ENCODE results near the gene JUND.
"Not testable (repeated sequence)": the region's sequence is repeated elsewhere in the genome, so short reads cannot be mapped to it uniquely, and the experiment has no call there.

The JUND gene

DNA sequence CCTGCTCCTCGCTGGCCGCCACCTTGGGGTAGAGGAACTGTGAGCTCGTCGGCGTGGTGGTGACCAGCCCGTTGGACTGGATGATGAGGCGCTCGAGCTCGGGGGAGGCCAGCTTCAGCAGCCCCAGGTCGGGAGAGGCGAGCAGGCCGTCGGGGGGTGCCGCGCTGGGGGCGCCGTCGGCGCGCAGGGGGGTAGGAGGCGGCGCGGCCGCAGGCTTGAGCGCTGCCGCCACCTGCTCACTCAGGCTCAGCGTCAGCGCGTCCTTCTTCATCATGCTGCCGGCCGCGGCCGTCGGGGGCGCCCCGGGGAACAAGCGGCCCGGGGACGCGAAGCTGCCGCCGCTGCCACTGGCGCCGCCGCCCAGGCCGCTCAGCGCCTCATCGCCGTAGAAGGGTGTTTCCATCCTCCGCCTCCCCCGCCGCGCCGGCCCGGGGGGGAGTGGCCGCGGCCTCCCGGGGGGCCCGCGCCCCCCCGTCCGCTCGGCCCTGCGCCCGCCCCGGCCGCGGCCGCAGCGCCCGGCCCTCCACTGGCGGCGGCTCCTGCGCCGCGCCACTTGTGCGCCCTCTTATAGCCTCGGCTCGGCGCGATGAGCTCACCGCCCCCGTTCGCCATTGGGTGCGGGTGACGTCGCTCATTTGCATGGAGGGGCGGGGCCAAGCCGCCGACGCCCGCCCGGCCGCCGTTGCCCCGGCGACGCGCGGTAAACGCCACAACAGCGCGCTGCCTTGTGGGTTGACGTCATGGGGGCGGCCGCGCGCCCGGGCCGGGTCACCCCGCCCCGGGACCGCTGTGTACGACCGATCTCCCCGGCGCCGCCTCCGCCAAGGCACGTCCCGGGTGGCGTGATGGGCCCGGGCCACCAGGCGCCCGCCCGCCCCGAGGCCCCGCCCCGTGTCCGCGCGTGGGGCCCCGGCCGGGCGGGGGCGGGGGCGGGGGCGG is at the start of gene JUND:
JUND (minus strand) TSS at position 541 of the 939 bp plus-strand sequence; CDS start at position 403, 138 bp downstream.
- DNase-seq, result peak; percentile 98

GRCh38 chr19:18330868-18331267 is 49.4 kb upstream of the JUND start:
- DNase-seq, result no peak

DNA sequence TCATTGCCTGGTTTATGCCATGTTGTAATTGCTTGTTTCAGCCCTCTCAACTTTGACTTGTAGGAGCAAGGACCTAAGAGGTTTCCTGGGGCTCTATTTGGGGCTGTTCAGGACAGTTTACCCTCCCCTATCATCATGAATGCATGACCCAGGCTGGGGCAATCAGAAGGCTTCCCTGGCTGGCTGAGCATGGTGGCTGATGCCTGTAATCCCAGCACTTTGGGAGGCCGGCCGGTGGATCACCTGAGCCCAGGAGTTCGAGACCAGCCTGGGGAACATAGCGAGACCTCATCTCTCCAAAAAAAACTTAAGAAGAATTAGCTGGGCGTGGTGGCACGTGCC is 47.6 kb upstream of the JUND start:
- DNase-seq, result no peak

- peak; percentile 97 for DNase-seq
These were observed 47.1 kb upstream of the JUND start for GRCh38 chr19:18328340-18329034.

DNA sequence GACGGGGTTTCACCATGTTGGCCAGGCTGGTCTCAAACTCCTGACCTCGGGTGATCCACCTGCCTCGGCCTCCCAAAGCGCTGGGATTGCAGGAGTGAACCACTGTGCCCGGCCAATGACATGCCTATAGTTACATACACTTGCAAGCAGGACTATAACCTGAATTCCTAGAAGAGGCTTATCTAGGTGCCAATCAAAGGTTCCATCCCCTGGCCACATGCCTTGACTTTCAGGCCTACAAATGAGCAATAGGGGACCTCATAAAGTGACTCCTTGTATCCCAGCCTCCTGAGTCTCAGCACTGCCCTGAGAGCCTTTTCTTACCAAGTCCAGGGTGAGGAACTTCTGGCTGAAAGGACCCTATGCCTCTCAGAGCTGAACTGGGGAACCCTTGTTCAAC is 45.4 kb upstream of the JUND start:
- DNase-seq, result no peak

- not testable (repeated sequence) for DNase-seq
These were observed 42.9 kb upstream of the JUND start for GRCh38 chr19:18324373-18324731.

DNA sequence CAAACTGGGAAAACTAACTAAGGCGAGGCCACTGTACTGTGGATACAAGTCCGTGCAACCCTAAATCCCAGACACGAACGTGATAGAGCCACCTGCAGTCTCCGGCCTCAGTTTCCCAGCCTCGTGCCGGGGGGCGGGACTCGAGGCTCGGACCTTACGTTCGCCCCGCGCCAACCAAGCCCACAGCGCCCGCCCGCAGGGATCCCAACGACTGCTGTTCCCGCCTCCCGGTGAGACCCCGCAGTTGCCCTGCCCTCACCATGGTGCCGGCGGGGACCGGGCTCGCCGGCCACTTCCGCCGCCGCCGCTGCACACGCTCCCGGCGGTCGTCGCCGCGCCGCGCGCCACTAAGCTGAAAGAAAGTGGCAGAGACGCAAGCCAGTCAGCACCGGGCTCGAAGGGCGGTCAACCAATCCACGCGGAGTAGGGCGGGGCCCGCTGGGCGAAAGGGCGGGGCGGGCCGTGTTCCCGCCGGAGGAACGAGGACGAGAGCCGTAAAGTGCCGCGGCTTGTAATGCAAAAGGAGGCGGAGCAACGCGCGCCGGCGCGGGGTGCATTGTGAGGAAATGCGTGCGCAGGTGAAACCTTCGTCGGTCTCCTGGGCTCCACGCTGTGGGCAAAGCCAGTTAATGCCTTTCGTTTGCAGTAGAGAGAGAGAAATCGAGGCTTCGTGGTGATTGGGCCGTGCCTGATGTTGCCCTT is 41.5 kb upstream of the JUND start, which contains the start of gene LSM4:
LSM4 (minus strand) TSS at position 318 of the 702 bp plus-strand sequence; CDS start at position 262, 56 bp downstream.
- DNase-seq, result peak; percentile 97

GRCh38 chr19:18322318-18322758 is 40.9 kb upstream of the JUND start:
- peak; percentile 68 for DNase-seq

DNA sequence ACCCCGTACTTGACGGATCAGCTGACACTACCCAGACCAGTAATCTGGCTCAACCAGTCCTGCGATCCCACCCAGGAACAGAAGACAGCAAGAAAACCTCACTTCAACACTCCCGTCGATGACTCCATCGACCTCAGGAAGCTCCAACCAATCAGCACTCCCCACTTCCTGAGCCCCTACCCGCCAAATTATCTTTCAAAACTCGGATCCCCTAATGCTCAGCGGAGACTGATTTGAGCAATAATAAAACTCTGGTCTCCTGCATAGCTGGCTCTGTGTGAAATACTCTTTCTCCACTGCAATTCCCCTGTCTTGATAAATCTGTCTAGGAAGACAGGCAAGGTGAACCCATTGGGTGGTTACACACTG is 40.3 kb upstream of the JUND start:
- DNase-seq, result no peak

DNA sequence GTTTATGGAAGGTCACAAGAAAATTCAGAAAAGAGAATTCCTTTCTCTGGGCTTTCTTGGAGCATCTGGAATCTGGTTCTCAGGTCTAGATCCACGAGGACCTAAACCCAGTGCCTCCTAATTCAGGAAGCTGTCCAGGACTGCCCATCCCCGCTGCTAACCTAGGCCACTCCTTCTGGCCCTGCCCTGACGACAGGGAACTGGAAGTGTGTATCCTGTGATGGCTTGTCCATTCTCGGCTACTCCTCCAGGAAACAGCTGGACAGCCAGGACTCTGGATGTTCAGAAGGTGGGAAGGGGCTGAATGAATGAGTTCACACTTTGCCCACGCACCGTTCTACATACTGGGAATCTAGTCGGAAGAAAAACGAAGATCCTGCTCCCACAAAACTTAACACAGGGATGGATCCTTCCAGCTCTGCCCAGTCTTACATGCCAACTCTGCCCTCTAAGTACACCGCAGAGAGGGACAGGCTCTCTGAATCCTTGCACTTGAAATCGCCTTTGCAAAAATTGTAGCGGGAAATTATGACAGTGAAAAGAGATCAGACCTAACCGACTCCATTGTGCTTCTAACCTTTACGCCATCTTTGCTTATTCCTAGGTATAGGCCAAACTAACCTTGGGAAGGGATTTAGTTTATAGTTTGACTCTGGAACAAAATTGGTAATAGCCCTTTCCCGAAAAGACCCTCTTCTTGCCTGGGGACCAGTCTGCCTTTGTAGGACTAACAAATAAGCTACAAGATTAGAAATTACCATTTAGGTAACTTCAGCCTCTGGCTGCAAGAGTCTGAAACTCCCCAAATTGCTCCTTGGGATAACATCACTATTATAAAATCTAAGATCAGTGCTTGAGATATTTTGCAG is 39.7 kb upstream of the JUND start:
- no peak for DNase-seq

GRCh38 chr19:18319591-18320135 is 38.2 kb upstream of the JUND start:
- no peak for DNase-seq

DNA sequence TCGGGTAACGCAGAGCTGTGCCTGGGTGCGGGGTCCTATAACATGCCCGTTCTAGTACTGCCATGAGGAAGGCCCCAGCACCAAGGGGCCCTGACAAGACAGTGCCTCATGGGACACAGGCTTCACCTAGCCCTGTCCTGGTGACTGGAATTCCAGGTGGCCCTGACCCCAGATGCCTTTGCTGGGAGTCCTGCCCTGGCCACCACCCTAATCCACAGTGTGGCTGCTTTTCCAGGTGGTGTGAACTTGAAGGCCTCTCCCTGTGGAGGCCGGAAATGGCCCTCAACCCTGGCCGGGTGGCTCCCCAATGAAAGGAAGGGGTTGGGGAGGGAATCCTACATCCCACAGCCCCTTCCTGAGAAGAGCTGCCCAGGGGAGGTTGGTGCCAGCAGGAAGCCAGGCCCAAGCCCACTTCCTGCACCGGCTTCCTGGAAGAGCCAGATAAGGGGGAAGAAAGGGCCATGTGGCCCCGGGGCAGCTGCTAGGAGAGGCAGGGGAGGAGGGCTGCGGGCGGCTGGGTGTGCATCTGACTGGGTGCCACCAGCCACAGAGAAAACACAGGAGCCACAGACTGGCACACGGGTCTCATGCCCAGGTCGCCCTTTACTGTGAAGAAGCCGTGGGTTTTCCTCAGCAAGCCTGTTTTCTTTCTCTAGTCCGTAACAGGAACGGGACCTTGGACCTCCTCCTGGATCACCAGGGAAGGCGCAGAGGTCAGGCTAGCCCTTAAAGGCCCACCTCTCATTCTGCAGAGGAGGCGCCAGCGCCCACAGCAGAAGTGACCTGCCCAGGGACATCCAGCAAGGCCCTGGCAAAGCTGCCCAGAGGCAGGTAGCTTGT is 36.8 kb upstream of the JUND start:
- no peak for DNase-seq

DNA sequence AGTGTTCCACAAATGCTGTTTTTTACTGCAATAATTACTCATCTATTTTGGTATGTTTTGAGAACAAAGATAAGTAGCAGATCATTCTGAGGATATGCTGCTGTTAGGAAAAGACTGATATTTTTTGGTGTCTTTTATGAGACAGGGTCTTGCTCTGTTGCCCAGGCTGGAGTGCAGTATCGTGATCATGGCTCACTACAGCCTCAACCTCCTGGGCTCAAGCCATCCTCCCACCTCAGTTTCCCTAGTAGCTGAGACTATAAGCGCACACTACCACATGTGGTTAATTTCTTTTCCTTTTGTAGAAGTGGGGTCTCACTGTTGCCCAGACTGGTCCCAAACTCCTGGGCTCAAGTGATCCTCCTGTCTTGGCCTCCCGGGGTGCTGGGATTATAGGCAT is 32.0 kb upstream of the JUND start:
- no peak for DNase-seq

DNA sequence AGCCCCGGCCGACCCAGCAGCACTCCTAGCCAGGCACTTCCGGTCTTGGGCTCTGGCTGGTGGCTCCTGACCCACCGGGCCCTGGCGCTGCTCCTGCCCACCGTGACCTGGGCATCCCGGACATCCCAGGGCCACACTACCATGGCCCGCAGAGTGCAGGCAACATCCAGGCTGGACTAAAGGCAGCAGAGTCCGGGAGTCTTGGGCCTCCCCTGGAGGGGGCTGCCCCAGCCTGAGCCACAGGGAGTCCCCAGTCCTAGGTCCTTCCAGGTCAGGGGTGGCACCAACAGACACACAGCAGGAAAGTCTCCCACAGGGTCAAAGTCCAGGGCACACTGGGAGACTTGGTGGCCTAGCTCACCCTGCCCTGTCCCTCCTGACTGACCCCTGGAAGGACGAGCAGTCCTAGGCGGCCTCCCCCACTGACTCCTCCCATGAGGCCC is 30.7 kb upstream of the JUND start:
- no peak for DNase-seq

- DNase-seq, result no peak
These were observed 30.2 kb upstream of the JUND start for GRCh38 chr19:18311502-18312091.

- DNase-seq, result no peak
These were observed 29.5 kb upstream of the JUND start for GRCh38 chr19:18310966-18311365.

DNA sequence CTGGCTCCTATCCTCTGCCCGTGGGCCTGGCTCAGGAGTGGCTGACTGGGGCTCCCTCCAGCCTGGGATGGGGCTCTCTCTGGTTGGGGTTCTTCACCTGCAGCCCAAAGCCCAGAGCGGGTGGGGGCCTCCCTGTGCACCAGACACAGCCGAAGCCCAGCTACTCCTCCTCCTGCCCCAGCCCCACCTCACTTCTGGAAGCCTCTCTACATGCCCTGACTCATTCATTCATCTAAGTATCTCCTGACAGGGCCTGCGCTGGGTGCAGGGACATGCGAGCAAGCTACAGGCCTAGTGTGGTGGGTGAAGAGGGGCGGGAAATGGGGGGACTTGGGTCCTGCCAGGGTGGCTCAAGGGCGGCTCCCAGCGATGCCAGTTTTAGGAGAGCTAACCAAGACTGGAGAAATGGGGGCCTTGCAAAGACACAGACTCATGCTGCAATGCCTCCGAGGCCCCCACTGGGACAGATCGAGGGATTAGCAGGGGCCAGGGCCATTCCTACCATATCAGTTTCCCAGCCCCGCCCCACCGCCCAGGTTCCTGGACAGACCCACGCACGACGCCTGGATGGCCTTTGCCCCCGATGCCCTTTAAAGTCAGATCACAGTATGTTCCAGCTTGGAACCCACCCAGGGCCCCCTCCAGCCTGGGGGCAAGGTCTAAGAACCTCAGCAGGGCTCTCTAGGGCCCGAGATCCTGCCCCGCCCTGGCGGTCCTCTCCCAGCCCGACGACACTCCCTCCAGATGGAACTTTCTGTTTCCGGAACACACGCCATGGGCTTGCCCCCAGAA is 28.9 kb upstream of the JUND start:
- DNase-seq, result no peak

- no peak for DNase-seq
These were observed 28.2 kb upstream of the JUND start for GRCh38 chr19:18309525-18310064.

- DNase-seq, result no peak
These were observed 27.5 kb upstream of the JUND start for GRCh38 chr19:18308948-18309325.

Measured in EL (cell line).